ENCODE results near the gene TRIM51.
"Not testable (repeated sequence)": the region's sequence is repeated elsewhere in the genome, so short reads cannot be mapped to it uniquely, and the experiment has no call there.

GRCh38 chr11:55885481-55885880, 2.4 kb downstream of the TRIM51 start:
- not testable (repeated sequence) for TF ChIP-seq EZH2 (IDR thresholded peaks at IDR 0.05; ENCODE audit: borderline replicate concordance, insufficient read depth, low read depth, low read length, poor library complexity, severe bottlenecking); CTCF (IDR thresholded peaks at IDR 0.05)
